HL-60 (cell line): ENCODE measurements around the gene DUSP6.

Experiments
- CTCF ChIP-seq: IDR thresholded peaks from one replicate; pipeline ENCODE4 v1.5.1; 2011; ENCODE audit warnings: low read length, control low read depth, inconsistent platforms; ENCODE audit not compliant: insufficient read depth
- POLR2AphosphoS5 ChIP-seq: IDR thresholded peaks from 2 replicates; pipeline ENCODE4 v1.6.1; 2012; ENCODE audit warnings: low read depth
- REST ChIP-seq: IDR thresholded peaks from 2 replicates; pipeline ENCODE4 v1.6.1; 2012; ENCODE audit warnings: low read depth; ENCODE audit not compliant: insufficient replicate concordance
- SPI1 ChIP-seq: IDR thresholded peaks from 2 replicates; pipeline ENCODE4 v1.6.1; 2012; ENCODE audit warnings: low read depth, mild to moderate bottlenecking, borderline replicate concordance

GRCh38 chr12:89366676-89367364 lies 14.5 kb upstream of the DUSP6 start:
- no peak for TF ChIP-seq CTCF
- TF ChIP-seq POLR2AphosphoS5: no peak
- no peak for TF ChIP-seq SPI1
- no peak for TF ChIP-seq REST
